Adipose tissue (tissue), 3 donors: Measurements from ENCODE around the gene MED20. TPM values are rescaled to one million over a fixed set of nuclear protein-coding genes. Genes with fewer than 3 reads are reported as not detected.
"Not testable (repeated sequence)": the region's sequence is repeated elsewhere in the genome, so short reads cannot be mapped to it uniquely, and the experiment has no call there.

Experiments
- H3K27ac ChIP-seq: one replicate; pipeline ENCODE4 v1.5.1; 2013; ENCODE audit warnings: low read depth, low read length
- WGBS, 3 donors: extraction: QIAGEN DNeasy Blood & Tissue Kit; methylation state at CpG; one replicate each; pipeline ENCODE4 v1.1.7; 2013; 5-methylcytosine and 5-hydroxymethylcytosine counted together
- polyA plus RNA-seq, 3 donors: library from polyadenylated mRNA; stranded (reverse); fragments of 200-250 nt; gene quantifications; one replicate each; pipeline ENCODE4 v1.2.3, GENCODE V29; 2013
- donor health status: healthy with polysubstance abuse.
- donor health status: Bipolar disorder and iron deficiency.
- donor health status: healthy.

Gene MED20, protein sequence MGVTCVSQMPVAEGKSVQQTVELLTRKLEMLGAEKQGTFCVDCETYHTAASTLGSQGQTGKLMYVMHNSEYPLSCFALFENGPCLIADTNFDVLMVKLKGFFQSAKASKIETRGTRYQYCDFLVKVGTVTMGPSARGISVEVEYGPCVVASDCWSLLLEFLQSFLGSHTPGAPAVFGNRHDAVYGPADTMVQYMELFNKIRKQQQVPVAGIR
- polyA plus RNA-seq, result 1 to 10 TPM; 5.3 to 8.1 (median 7.0) TPM

GRCh38 chr6:41920921-41921711 lies at the start of gene MED20, which contains the start of gene BYSL:
TSS of gene MED20 (minus strand) at chr6:41921139. CDS start at chr6:41921018, 121 bp downstream.
TSS of gene BYSL (plus strand) at chr6:41921499. CDS start at chr6:41921563, 64 bp downstream.
- peak within 1 kb of the TSS; percentile 68 for H3K27ac ChIP-seq
- 0 to 1% (median 0%) methylated on average over 55 of the region's 55 CpGs for WGBS, 3 donors

DNA sequence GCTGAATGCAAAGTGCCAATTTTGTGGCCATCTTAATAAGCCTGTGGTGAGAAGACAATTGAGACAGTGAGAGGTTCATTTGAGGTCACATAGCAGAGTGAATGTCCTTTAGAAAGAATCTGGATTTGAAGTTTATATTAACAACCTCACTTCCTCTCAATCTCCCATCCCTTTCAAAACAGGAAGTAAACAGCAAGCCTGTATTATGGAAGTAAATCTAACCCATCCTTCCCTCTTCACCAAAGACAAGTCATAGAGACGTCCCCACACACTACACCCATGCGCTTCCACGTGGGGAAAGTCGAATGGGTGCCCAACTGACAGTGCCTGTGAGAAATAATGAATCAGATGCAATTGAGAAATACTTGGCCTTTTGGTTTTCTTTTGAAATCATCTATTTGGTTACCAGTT lies 49.5 kb upstream of the MED20 start:
- 19 to 51% (median 26%) methylated on average over 4 of the region's 4 CpGs for WGBS, 3 donors
- no peak overlapping the region for H3K27ac ChIP-seq

DNA sequence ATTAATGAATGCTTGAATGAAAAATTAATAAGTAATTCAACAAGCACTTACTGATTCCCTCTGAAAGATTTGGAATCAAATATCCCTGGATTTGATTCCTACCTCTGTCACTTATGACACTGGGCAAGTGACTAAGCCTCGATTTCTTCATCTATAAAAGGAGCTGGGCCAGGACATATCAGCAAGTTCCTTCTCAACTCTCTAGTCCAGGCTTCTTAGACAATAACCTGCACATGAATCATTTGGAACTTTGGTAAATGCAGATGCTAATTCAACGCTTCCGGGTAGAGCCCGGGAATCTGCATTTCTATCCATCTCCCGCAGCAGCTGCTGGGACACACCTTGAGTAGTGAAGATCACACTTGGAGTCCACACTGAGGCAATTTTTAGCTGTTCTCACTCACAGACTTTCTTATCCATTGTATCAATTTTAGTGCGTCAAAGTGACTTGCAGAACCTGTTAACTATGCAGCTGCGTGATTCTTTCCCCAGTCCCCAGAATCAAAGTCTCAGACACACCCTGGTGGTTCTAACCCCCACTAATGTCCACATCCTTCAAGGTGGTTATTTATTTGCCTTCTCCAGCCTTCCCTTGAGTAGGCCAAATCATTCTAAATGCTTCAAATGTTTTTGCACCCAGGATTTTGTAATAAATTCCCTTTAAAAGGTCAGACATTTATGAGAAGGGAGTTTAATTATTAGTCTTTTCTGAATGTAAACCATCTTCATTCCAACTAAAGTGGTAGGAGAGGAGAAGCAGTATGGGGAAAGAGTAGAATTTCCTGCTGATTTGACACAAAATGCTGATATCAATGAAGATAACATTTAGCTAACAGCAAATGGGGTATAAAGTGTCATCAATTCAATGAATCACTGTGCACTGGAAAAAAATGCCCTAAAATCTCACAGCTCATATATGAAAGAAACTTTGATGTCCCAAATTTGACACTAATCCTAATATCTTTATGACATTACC lies 46.7 kb upstream of the MED20 start:
- 83 to 91% (median 85%) methylated on average over 7 of the region's 7 CpGs for WGBS, 3 donors
- no peak overlapping the region for H3K27ac ChIP-seq

- WGBS, 3 donors, result 57 to 85% (median 66%) methylated on average over 4 of the region's 4 CpGs
- H3K27ac ChIP-seq, result no peak overlapping the region
Observed at GRCh38 chr6:41966961-41967311, 46.0 kb upstream of the MED20 start.

DNA sequence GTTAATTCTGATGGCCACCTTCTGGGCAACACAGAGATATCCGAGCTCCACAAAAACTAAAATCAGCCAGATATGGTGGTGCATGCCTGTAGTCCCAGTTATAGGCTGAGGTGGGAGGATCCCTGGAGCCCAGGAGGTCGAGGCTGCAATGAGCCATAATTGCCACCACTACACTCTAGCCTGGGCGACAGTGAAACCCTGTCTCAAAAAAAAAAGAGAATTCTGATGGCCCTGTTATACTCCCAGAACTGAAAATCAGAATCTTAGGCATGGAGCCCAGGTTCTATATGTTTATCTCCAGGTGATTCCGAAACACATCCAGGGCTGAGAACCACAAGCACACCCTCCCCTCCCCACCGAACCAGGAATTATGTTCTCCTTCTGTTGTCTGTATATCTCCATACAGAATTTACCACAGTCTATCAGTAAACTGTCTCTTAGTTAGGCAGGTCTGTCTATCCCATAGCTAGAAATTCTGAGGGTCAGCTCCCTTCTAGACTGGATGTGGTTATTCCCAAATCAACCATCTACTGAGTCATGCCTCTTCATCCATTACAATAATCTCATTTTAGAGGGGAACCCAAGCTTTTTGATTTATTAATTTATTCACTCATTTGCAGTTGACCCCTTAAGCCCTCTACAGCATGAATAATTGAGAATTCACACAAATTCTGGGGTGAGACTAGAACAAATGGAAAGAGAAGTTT lies 45.4 kb upstream of the MED20 start:
- no peak overlapping the region for H3K27ac ChIP-seq
- WGBS, 3 donors, result 72 to 76% (median 75%) methylated on average over 5 of the region's 5 CpGs

DNA sequence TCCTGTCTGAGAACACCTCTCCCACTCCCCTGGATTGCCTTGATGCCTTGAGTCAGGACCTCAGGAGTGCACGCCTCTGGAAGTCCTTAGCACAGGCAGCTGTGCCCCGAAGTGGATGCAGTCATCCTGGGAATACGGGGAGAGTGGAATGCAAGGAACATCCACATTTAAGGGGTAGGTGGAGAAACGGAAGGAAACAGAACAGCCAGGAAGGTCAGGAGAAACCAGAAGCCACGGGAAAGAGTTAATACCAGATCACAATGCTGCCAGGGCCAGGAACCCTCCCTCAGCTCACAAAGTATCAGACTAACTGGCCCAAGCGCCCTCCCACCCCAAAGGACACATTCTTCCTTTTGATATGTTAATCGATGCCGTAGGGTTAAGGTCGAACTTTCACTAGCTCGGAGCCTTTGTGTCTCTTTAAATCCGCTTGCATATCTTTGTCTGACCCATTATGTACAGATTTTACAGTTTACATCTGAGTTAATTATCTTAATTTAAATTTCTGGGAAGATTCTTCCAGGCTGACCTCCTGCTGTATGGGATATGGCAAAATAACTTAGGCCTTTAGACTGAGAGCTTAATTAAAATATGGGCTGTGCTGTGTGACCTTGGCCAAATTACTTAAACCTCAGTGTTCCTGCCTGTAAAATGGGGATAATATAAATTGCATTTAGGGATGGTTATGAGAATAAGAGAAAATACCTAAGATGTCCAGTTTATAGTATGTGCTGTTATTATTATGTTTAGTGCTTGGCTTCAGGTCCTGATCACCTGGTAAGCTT lies 44.7 kb upstream of the MED20 start:
- H3K27ac ChIP-seq, result no peak overlapping the region
- WGBS, 3 donors, result 63 to 70% (median 69%) methylated on average over 11 of the region's 11 CpGs

- H3K27ac ChIP-seq, result no peak overlapping the region
- 60 to 79% (median 66%) methylated on average over 2 of the region's 2 CpGs for WGBS, 3 donors
Observed at GRCh38 chr6:41964201-41964887, 43.4 kb upstream of the MED20 start.

DNA sequence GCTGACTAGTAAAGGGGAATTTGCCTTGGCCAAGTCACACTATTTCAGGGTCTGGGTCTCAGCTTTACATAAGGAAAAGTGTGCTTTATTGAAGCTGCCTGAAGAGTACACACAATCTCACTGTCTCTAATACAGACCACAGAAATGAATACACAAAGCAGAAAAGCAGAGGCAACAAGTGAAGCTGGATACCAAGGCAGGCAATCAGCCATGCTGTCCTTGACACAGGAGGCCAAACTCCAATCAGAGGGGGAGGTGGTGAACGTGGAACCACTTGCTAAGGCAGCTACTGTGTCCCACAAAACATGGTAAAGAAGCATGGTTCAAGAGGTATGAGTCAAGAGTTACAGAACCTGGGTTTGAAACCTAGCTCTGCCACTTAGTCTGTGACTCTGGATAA lies 42.4 kb upstream of the MED20 start:
- H3K27ac ChIP-seq, result no peak overlapping the region
- WGBS, 3 donors, result 20 to 67% (median 63%) methylated on average over 1 of the region's 1 CpG

DNA sequence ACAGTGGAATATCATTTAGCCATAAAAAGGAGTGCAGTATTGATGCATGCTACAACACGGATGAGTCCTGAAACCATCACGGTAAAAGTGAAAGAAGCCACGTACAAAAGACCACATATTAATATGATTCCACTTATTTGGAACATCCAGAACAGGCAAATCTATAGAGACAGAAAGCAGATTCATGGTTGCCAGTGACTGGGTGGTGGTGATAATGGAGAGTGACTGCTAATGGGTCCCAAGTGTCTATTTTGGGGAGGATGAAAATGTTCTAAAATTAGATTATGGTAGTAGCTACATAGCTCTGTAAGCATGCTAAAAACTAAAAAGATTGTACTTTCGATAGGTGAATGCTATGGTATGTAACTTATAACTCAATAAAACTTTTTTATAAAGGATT lies 39.1 kb upstream of the MED20 start:
- H3K27ac ChIP-seq, result no peak overlapping the region
- WGBS, 3 donors, result 89 to 94% (median 93%) methylated on average over 4 of the region's 4 CpGs

DNA sequence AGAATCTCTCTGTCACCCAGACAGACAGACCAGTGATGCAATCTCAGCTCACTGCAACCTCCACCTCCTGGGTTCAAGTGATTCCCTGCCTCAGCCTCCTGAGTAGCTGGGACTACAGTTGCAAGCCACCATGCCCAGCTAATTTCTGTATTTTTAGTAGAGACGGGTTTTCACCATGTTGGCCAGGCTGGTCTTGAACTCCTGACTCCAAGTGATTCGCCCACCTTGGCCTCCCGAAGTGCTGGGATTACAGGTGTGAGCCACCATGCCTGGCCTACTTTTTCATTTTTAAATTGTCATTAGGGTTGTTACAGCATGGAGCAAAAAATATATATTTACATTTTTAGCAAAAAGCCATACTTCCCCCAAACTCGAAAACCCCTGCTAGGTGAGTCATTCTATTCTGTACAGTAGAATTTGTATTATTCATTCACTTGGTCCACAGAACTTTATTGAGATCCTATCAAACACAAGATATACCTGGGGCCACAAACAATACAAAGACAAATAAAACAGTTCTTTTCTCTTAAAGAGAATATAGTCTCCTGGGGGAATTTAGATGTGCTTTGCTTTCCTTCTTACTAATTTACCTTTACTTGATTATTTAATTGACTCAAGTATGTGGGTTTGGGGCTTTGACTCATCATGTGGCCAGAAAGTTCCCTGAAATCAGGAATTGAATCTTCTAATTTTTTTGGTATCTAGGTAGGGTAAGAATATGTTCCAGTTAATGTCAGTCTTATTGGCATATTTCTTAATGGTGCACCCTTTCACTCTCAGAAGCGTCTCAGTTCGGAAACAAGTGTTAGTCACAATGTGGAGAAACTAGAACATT lies 37.3 kb upstream of the MED20 start:
- no peak overlapping the region for H3K27ac ChIP-seq
- WGBS, 3 donors, result 89 to 94% (median 91%) methylated on average over 6 of the region's 6 CpGs

DNA sequence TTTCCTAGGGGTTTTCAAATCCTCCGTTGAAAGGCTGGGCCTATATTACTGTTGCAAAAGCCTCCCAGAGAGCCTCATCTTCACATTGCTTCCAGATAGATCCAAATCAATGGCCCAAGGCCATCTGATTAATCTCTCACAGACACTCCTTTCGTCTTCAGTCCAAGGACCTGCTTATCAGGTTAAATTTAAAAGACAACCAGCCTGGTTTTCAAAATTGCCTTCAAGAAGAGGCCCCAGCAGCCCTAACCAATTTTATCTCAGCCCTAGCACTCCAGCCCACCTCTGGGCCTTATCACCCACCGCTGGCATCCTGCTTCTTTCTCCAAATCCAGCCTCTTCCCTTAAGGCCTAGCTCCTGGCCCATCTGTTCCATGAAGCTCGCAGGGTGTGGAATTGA lies 36.2 kb upstream of the MED20 start:
- WGBS, 3 donors, result 56 to 82% (median 77%) methylated on average over 4 of the region's 4 CpGs
- no peak overlapping the region for H3K27ac ChIP-seq

DNA sequence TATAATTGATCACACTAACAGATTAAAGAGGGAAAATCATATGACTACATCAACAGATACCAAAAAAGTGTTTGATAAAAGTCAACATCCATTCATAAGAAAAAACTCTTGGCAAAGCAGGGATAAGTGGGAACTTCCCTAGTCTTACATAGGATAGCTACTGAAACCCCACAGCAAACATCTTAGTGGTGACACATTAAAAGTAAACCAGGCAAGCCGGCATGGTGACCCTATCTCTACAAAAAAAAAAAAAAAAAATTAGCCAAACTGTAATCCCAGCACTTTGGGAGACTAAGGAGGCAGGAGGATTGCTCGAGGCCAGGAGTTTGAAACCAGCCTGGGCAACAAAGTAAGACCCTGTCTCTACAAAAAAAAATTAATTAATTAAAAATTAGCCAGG lies 34.5 kb upstream of the MED20 start:
- no peak overlapping the region for H3K27ac ChIP-seq
- WGBS, 3 donors, result 88 to 96% (median 93%) methylated on average over 2 of the region's 2 CpGs

GRCh38 chr6:41954668-41955067 lies 33.7 kb upstream of the MED20 start:
- H3K27ac ChIP-seq, result no peak overlapping the region
- 96 to 98% (median 97%) methylated on average over 2 of the region's 2 CpGs for WGBS, 3 donors

DNA sequence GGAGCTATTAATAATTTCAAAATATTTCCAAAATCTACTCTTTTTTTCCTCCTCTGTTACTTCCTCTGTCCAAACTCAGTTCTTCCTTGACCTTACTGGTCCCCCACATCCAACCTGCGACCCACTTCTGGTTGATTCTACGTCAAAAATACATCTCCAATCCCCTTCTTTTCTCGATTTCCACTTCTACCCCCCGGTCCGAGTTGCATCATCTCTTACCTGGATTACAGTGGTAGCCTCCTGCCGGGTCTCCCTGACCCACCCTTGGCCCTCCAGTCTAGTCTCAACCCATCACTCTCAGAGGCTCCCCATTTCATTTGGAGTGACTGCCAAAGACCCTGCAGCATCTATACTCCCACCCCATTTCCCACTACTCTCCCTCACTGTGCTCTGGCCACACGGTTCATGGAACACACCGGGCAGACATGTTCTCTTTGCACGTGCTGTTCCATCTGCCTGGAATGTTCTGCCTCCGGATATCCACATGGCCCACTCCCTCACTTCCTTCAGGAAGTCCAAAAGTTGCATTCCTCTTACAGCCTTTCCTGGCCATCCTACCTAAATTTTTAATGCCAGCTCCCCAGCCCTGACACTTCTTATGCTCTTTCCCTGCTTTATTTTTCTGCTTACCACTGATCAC lies 26.8 kb upstream of the MED20 start:
- WGBS, 3 donors, result 72 to 84% (median 83%) methylated on average over 10 of the region's 10 CpGs
- H3K27ac ChIP-seq, result no peak overlapping the region

- H3K27ac ChIP-seq, result no peak overlapping the region
Observed at GRCh38 chr6:41943456-41943855, 22.5 kb upstream of the MED20 start.

- not testable (repeated sequence) for H3K27ac ChIP-seq
- WGBS, 3 donors, result 91 to 94% (median 93%) methylated on average over 13 to 14 of the region's 14 CpGs
Observed at GRCh38 chr6:41942882-41943281, 21.9 kb upstream of the MED20 start.
